Naive thymus-derived CD4-positive, alpha-beta T cell (primary cell): Measurements from ENCODE around the gene ASB8. TPM values are rescaled to one million over a fixed set of nuclear protein-coding genes. Genes with fewer than 3 reads are reported as not detected.

Source experiments
- ATAC-seq: fragments of 150-1000 bp; cut with Tn5 transposase; 2 replicates; pipeline ENCODE4 v1.10.0; 2021; ENCODE audit warnings: mild to moderate bottlenecking, moderate library complexity
- CTCF ChIA-PET: fragments of 350-600 bp; sonication (Branson Sonifier 250); formaldehyde crosslinking; loops from one replicate; lab custom pipeline; 2021; ENCODE audit warnings: antibody characterized with exemption; lab: Charles Lee
- POLR2A ChIA-PET: fragments of 350-600 bp; sonication (Branson Sonifier 250); formaldehyde crosslinking; loops from one replicate; lab custom pipeline; 2021; ENCODE audit warnings: antibody characterized with exemption, inconsistent platforms; lab: Charles Lee
- DNase-seq, 9 donors: peaks; one replicate each; pipeline versions ENCODE4 v3.0.0 to v3.0.0-alpha.2; 2020 to 2022; ENCODE audit warnings: mixed read lengths in 1 of 9
- H3K27ac ChIP-seq: one replicate; pipeline ENCODE4 v1.7.0; 2013; ENCODE audit warnings: mild to moderate bottlenecking, low read depth, low read length, moderate library complexity
- H3K27me3 ChIP-seq, 2 donors: one replicate each; pipeline ENCODE4 v1.7.0; 2013; ENCODE audit warnings: low read length in 2 of 2, mild to moderate bottlenecking in 2 of 2, moderate library complexity in 2 of 2; ENCODE audit not compliant: control insufficient read depth in 2 of 2, insufficient read depth in 2 of 2
- H3K36me3 ChIP-seq, 3 experiments: 1 replicate in 2 of 3; 2 replicates in 1 of 3; pipeline ENCODE4 v1.7.0; 2013; ENCODE audit warnings: low read length in 3 of 3, mild to moderate bottlenecking in 3 of 3, moderate library complexity in 1 of 3; ENCODE audit not compliant: insufficient read depth in 3 of 3, control insufficient read depth in 2 of 3
- H3K4me1 ChIP-seq, 2 donors: one replicate each; pipeline ENCODE4 v1.7.0; 2013; ENCODE audit warnings: low read length in 2 of 2, mild to moderate bottlenecking in 2 of 2, moderate library complexity in 1 of 2; ENCODE audit not compliant: control insufficient read depth in 2 of 2, insufficient read depth in 2 of 2
- H3K4me3 ChIP-seq: 2 replicates; pipeline ENCODE4 v1.7.0; 2013; ENCODE audit warnings: mild to moderate bottlenecking, low read length
- H3K9me3 ChIP-seq, 3 experiments: 1 replicate in 2 of 3; 2 replicates in 1 of 3; pipeline ENCODE4 v1.7.0; 2013; ENCODE audit warnings: low read length in 3 of 3; ENCODE audit not compliant: control insufficient read depth in 2 of 3
- H3K27ac Mint-ChIP-seq, 9 donors: one replicate each; pipeline ENCODE4 v1.8.0; 2020 to 2022; ENCODE audit warnings: mixed read lengths in 9 of 9, mild to moderate bottlenecking in 8 of 9, moderate library complexity in 5 of 9, inconsistent platforms in 2 of 9
- H3K27me3 Mint-ChIP-seq, 5 donors: one replicate each; pipeline ENCODE4 v1.8.0; 2021 to 2022; ENCODE audit warnings: mixed read lengths in 5 of 5, mild to moderate bottlenecking in 1 of 5
- H3K36me3 Mint-ChIP-seq, 5 donors: one replicate each; pipeline ENCODE4 v1.8.0; 2020 to 2022; ENCODE audit warnings: mixed read lengths in 5 of 5, mild to moderate bottlenecking in 3 of 5, inconsistent platforms in 1 of 5
- H3K4me1 Mint-ChIP-seq, 7 donors: one replicate each; pipeline ENCODE4 v1.8.0; 2020 to 2022; ENCODE audit warnings: mixed read lengths in 7 of 7, mild to moderate bottlenecking in 3 of 7, inconsistent platforms in 1 of 7
- H3K4me3 Mint-ChIP-seq, 10 donors: one replicate each; pipeline ENCODE4 v1.8.0; 2020 to 2022; ENCODE audit warnings: mild to moderate bottlenecking in 10 of 10, mixed read lengths in 10 of 10, moderate library complexity in 6 of 10, inconsistent platforms in 2 of 10
- H3K9me3 Mint-ChIP-seq, 11 donors: one replicate each; pipeline ENCODE4 v1.8.0; 2020 to 2022; ENCODE audit warnings: mixed read lengths in 11 of 11, mild to moderate bottlenecking in 4 of 11, inconsistent platforms in 1 of 11, moderate library complexity in 1 of 11
- intact Hi-C, 2 donors: fragments of 100-400 bp; cut with micrococcal nuclease; formaldehyde crosslinking; loops; one replicate each; pipeline ENCODE4 v1.15.1; 2023
- microRNA-seq: library from miRNA; unstranded; fragments of <30 nt; microRNA quantifications from one replicate; pipeline ENCODE4 v1.2.0, GENCODE V29; 2022; ENCODE audit warnings: borderline microRNAs expressed
- polyA plus RNA-seq, 2 donors: library from polyadenylated mRNA; unstranded; fragments of 300-500 nt; fragmentation: Illumina TruSeq; gene quantifications; one replicate each; pipeline ENCODE4 v1.2.3, GENCODE V29; 2021
- total RNA-seq, 6 experiments: library from RNA in 5 of 6; stranded (reverse) in 5 of 6; gene quantifications; 1 replicate in 5 of 6; 2 replicates in 1 of 6; pipeline ENCODE4 v1.2.3 and lab custom pipeline; 2021 to 2026

Gene ASB8
- total and polyA plus RNA-seq, 7 experiments from 2014 or later: 42.9 to 93.5 (median 68.7) TPM

DNA sequence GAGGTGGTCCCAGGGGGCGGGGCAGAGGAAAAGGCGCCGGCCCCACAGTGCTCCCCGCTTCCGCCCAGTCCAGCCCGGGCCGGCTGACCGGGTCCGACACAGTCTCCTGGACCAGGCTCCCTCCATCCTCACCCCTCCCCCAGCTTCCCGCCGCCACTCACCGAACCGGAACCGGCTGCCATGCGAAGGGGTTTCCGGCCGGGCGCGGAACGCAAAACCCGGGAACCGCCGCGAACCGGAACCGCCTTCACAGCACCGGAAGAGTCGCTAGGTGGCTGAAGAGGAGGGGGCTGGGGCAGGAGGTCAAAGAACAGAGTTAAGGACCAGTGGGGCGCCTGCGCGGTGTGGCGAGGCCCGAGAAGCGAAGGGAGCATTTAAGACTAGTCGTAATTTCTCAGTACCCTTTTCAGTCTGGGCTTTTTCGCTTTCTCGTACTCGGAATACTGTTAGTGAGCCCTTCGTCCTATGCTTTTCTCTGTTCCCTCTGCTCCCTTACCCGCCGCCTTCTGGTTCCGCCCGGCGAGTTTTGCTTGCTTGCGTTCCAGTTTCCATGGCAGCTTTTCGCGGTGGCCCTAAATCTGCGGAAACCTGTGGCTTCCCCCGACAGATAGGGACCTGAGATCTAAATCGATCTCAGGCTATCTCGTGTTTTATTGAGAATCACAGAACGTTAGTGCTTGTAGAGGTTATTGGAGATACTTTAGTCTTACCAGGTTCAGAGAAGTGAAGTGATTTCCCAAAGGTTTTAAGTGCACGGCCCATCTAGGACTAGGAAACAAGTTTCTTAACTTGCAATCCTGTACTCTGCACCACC lies 51.2 kb downstream of the ASB8 start, which contains the start of gene SENP1:
TSS of gene SENP1 (minus strand) at position 213 of the 814 bp plus-strand sequence. CDS start 4,607 bp downstream, outside the sequence.
- intact Hi-C loops: loop anchor here (1.0 to 10.0 kb wide), 20 partner anchors 13 to 744 kb away; partner anchors contain the start of genes ASB8 (in 2 of the 2), CCNT1 (in 2 of the 2), PFKM (in 2 of the 2) and TMEM106C (in 2 of the 2)
- CTCF ChIA-PET: interaction anchor here (1.0 to 2.5 kb wide), 2 partner anchors 52 to 59 kb away, joined by 3 to 6 read pairs; partner anchors contain the start of gene ASB8
- peaks cover 17 to 25% of the 10 kb centered on the region in 2 donors for H3K4me1 ChIP-seq

DNA sequence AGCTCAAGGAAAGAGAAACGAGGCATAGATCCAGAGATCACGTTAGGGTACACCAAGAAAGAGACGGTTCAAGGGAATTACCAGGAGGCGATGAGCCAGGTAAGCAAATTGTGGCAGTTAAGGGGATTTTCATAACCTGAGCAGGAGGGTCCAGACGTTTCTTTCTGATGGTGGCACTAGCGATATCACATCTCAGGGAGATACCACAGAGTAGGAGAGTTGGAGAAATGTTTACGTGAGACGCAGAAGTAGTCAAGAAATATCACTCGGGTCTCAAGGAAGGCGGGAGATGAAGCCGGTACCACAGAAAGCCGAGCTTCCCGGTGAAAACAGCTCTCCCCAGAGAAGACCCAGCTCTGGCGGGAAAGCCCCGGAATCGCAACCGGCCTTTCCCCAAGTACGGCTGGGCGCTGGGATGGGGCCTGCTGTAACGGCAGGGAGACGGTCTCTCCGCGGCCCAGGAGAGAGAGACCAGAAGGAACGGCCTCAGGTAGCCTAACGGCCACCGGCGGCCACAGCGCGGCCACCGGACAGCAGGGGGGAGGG lies 51.9 kb downstream of the ASB8 start:
- Mint-ChIP-seq H3K27ac (peak overlapping the region; percentile 90 to 97 (median 94)), H3K9me3 (peaks cover 0 to 4% (median 0%) of the 10 kb centered on the region in 11 donors), H3K4me1 (peaks cover 33 to 65% (median 58%) of the 10 kb centered on the region in 7 donors), H3K4me3 (peak overlapping the region; percentile 88 to 96 (median 92)), H3K36me3 (peaks cover 0 to 3% (median 0%) of the 10 kb centered on the region in 5 donors), H3K27me3 (peaks cover 0 to 8% (median 0%) of the 10 kb centered on the region in 5 donors)
- Histone ChIP-seq H3K27me3 (no peaks in the 10 kb centered on the region), H3K27ac (peak overlapping the region; percentile 93), H3K9me3 (no peaks in the 10 kb centered on the region), H3K4me1 (peaks cover 17 to 25% of the 10 kb centered on the region in 2 donors), H3K4me3 (peak overlapping the region; percentile 89), H3K36me3 (peaks cover 0 to 7% (median 0%) of the 10 kb centered on the region in 3 experiments)
- ChIA-PET POLR2A (interaction anchor here (0.6 to 5.4 kb wide), 13 partner anchors 14 to 611 kb away, joined by 3 to 56 read pairs (median 4); partner anchors contain the start of genes ASB8, CCNT1 and PFKM), CTCF (interaction anchor here (0.5 to 2.5 kb wide), 3 partner anchors 52 to 906 kb away, joined by 3 to 6 read pairs (median 5); partner anchors contain the start of gene ASB8)
- peak in 7 of 9 donors; percentile 29 to 59 (median 37) for DNase-seq
- intact Hi-C loops: loop anchor here (1.0 to 10.0 kb wide), 11 partner anchors 28 to 743 kb away; partner anchors contain the start of genes CCNT1 (in 1 of the 2), COL2A1 (in 1 of the 2), KANSL2 (in 1 of the 2) and TMEM106C (in 1 of the 2)
- peak; percentile 56 for ATAC-seq

More for the DNA sequence above, 51.2 kb downstream of the ASB8 start, which contains the start of gene SENP1:
- Mint-ChIP-seq H3K27me3 (peaks cover 0 to 8% (median 0%) of the 10 kb centered on the region in 5 donors), H3K4me1 (peaks cover 33 to 65% (median 58%) of the 10 kb centered on the region in 7 donors), H3K4me3 (peak within 1 kb of the TSS; percentile 88 to 96 (median 92)), H3K9me3 (peaks cover 0 to 4% (median 0%) of the 10 kb centered on the region in 11 donors), H3K36me3 (peaks cover 0 to 3% (median 0%) of the 10 kb centered on the region in 5 donors), H3K27ac (peak within 1 kb of the TSS; percentile 90 to 100 (median 95))
- H3K36me3 ChIP-seq: peaks cover 0 to 7% (median 0%) of the 10 kb centered on the region in 3 experiments
- peak; percentile 81 to 93 (median 90) for DNase-seq
- peak within 1 kb of the TSS; percentile 93 for H3K27ac ChIP-seq
- ATAC-seq: peak; percentile 88
- no peaks in the 10 kb centered on the region for H3K9me3 ChIP-seq
- H3K27me3 ChIP-seq: no peaks in the 10 kb centered on the region
- H3K4me3 ChIP-seq: peak within 1 kb of the TSS; percentile 89
- POLR2A ChIA-PET: interaction anchor here (0.6 to 5.4 kb wide), 17 partner anchors 13 to 610 kb away, joined by 3 to 56 read pairs (median 4); partner anchors contain the start of genes ASB8, CCNT1 and PFKM

DNA sequence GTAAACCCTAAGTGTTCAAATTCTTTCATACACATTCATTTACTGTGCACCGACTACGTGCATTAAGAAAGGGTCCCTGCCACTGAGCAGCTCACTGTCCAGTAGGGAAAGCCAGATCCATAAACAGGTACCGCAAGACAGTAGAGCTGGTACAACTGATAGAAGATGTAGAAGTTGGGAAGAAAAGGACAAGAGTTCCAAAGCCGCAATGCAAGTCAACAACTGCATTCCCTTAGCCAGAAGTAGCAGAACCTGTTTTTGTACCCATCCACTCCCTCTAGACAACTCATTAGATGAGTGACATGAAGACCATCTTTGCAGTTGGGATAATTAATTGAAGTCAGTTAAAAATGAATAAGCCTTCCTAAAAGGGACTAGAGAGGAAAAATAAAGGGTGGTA lies 52.8 kb downstream of the ASB8 start:
- Histone ChIP-seq H3K9me3 (no peaks in the 10 kb centered on the region), H3K4me1 (peaks cover 17 to 25% of the 10 kb centered on the region in 2 donors), H3K27me3 (no peaks in the 10 kb centered on the region), H3K36me3 (peaks cover 0 to 11% (median 0%) of the 10 kb centered on the region in 3 experiments), H3K27ac (peak overlapping the region; percentile 93), H3K4me3 (no peak overlapping the region)
- CTCF ChIA-PET: interaction anchor here (0.5 kb wide), 1 partner anchor 907 kb away, joined by 5 read pairs; no protein-coding TSS in a partner anchor
- DNase-seq: no peak
- peak overlapping the region; percentile 90 to 97 (median 94) for H3K27ac Mint-ChIP-seq
- peaks cover 0 to 3% (median 0%) of the 10 kb centered on the region in 5 donors for H3K27me3 Mint-ChIP-seq
- peaks cover 0 to 4% (median 0%) of the 10 kb centered on the region in 11 donors for H3K9me3 Mint-ChIP-seq
- peaks cover 27 to 64% (median 54%) of the 10 kb centered on the region in 7 donors for H3K4me1 Mint-ChIP-seq
- POLR2A ChIA-PET: interaction anchor here (1.3 to 5.4 kb wide), 5 partner anchors 28 to 612 kb away, joined by 3 to 56 read pairs (median 5); partner anchors contain the start of genes ASB8 and CCNT1
- no peak for ATAC-seq
- H3K4me3 Mint-ChIP-seq: peak overlapping the region; percentile 88 to 96 (median 92)
- intact Hi-C loops: loop anchor here (2.0 to 10.0 kb wide), 3 partner anchors 60 to 390 kb away; partner anchors contain the start of gene VDR (in 1 of the 2)
- H3K36me3 Mint-ChIP-seq: peaks cover 0 to 3% (median 0%) of the 10 kb centered on the region in 5 donors

Small RNA genes lying within 50 kb of the gene (microRNA-seq; reads per million reads assigned to microRNA genes)
- gene MIR6505: not detected

Other genes starting within 250 kb of the ASB8 start
- gene TMEM106C, start 193.9 kb downstream of the ASB8 start, total RNA-seq: 100 to 1,000 TPM in 1 of 5 experiments, 10 to 100 TPM in 4; 20.7 to 120 (median 34.4) TPM
- gene TMEM106C, start 193.9 kb downstream of the ASB8 start, polyA plus RNA-seq: 10 to 100 TPM; 52.6 to 57.3 TPM
- not detected for gene COL2A1, start 153.0 kb downstream of the ASB8 start, total RNA-seq
- gene COL2A1, start 153.0 kb downstream of the ASB8 start, polyA plus RNA-seq: not detected
- 10 to 100 TPM; 16.9 to 41.9 (median 31.5) TPM for gene SENP1, start 51.4 kb downstream of the ASB8 start, total RNA-seq
- 10 to 100 TPM; 12.0 to 13.7 TPM for gene SENP1, start 51.4 kb downstream of the ASB8 start, polyA plus RNA-seq
- gene PFKM, start 38.2 kb downstream of the ASB8 start, total RNA-seq: 10 to 100 TPM; 11.7 to 20.3 (median 14.5) TPM
- gene PFKM, start 38.2 kb downstream of the ASB8 start, polyA plus RNA-seq: 1 to 10 TPM; 5.1 to 6.3 TPM
- 1 to 10 TPM in 2 of 5 experiments, under 1 TPM in 2, not detected in 1; 0.22 to 3.8 (median 1.8) TPM for gene CCDC184, start 26.1 kb upstream of the ASB8 start, total RNA-seq
- under 1 TPM in 1 of 2 donors, not detected in 1; 0.21 TPM for gene CCDC184, start 26.1 kb upstream of the ASB8 start, polyA plus RNA-seq
- not detected for gene OR10AD1, start 45.8 kb upstream of the ASB8 start, total RNA-seq
- not detected for gene OR10AD1, start 45.8 kb upstream of the ASB8 start, polyA plus RNA-seq
- gene ZNF641, start 193.4 kb upstream of the ASB8 start, total RNA-seq: 10 to 100 TPM; 22.1 to 50.3 (median 30.1) TPM
- gene ZNF641, start 193.4 kb upstream of the ASB8 start, polyA plus RNA-seq: 10 to 100 TPM; 13.4 to 20.7 TPM